Measurements from ENCODE around the gene POLR3H. TPM values are rescaled to one million over a fixed set of nuclear protein-coding genes. Genes with fewer than 3 reads are reported as not detected.

Gene POLR3H
- total RNA-seq, result 16.7 and 17.9 TPM in 2 replicates

GRCh38 chr22:41543854-41544670, at the start of gene POLR3H:
TSS of gene POLR3H (minus strand) at chr22:41544470. CDS start at chr22:41544101, 369 bp downstream.

DNA sequence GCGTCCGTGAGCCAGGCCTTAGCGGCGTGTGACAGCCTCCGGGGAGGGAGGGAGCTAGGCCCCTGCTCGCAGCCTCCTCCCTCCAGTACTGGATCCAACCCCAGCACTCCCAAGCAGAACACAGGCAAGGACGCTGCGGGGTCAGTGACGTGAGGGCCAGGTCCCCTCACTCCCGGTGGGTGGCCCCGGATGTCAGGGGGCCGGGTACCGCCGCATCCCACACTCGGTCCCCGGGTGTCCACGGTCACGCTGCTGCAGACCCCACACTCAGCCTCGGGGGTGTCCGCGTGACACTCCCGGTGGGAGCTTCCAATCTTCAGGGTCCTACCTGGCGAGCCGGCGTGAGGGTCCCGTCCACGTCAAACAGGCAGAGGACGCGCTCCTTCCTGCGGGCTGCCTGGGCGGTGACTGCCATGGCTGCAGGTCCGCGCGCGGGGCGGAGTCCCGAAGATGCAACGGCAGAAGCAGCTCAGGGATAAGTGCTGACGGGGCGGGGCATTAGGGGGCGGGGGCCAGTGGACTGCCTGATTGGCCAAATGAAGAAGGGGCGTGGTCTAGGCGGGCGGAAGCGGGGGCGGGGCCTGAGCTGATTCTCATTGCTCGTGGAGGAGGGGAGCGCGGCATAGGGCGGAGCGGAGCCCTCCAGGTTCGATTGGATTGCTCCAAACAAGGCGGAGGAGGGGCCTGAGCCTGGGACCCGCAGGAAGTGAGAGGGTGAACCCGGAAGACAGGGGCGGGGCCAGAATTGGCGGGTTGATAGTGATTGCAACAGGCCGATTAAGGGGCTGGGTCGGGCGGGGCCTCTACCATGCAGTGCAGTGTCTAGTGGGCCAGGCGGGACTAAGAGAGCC, 45.3 kb upstream of the POLR3H start, which contains the start of gene PMM1:
TSS of gene PMM1 (minus strand) at position 450 of the 851 bp plus-strand sequence. CDS start at position 415, 35 bp downstream.

Other genes starting within 250 kb of the POLR3H start
- gene ZC3H7B, start 242.9 kb downstream of the POLR3H start, total RNA-seq, result 37.2 and 40.7 TPM in 2 replicates
- gene TEF, start 162.5 kb downstream of the POLR3H start, total RNA-seq, result 2.7 and 4.0 TPM in 2 replicates
- gene TOB2, start 97.7 kb downstream of the POLR3H start, total RNA-seq, result 35.2 and 38.9 TPM in 2 replicates
- 23.3 and 30.9 TPM in 2 replicates for gene PHF5A, start 75.8 kb downstream of the POLR3H start, total RNA-seq
- gene ACO2, start 75.4 kb downstream of the POLR3H start, total RNA-seq, result 53.9 and 54.9 TPM in 2 replicates
- 7.0 and 25.1 TPM in 2 replicates for gene CSDC2, start 16.5 kb upstream of the POLR3H start, total RNA-seq
- 52.8 and 76.1 TPM in 2 replicates for gene PMM1, start 45.4 kb upstream of the POLR3H start, total RNA-seq
- 16.4 and 54.1 TPM in 2 replicates for gene DESI1, start 76.6 kb upstream of the POLR3H start, total RNA-seq
- 170 and 199 TPM in 2 replicates for gene XRCC6, start 76.8 kb upstream of the POLR3H start, total RNA-seq
- 131 and 138 TPM in 2 replicates for gene SNU13, start 144.4 kb upstream of the POLR3H start, total RNA-seq
- gene MEI1, start 155.0 kb upstream of the POLR3H start, total RNA-seq, result 6.7 TPM in 1 of 2 replicates, not detected in the other

All from pericardium fibroblast (primary cell).